ENCODE data around the gene PRR19.
"Not testable (repeated sequence)": the region's sequence is repeated elsewhere in the genome, so short reads cannot be mapped to it uniquely, and the experiment has no call there.

The PRR19 gene

DNA sequence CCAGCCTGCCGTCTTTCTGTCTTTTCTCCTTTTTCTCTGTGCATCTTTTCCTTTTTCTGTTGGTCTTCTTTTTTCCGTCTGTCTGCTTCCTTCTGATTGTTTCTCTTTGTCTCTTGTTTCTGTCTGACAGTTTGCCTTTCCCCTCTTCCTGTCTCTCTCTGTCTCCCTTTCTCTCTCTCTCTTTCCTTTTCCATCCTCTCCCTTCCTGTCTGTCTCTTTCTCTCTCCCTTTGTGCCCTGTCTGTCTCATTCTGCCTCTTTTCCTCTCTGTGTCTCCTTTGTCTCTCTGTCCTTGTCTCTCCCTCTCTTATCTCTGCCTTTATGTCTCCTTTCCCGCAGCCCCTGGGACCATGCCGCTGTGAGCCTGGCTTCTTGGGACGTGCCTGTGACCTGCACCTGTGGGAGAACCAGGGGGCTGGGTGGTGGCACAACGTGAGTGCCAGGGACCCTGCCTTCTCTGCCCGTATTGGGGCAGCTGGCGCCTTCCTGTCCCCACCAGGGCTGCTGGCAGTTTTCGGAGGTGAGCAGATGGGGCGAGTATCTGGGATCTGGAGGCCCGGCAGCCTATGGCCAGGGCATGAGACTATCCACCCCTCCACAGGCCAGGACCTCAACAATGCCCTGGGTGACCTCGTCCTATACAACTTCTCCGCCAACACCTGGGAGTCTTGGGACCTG, 32.9 kb downstream of the PRR19 start:
- Histone ChIP-seq H3K27ac (no peak overlapping the region), H3K4me3 (no peak overlapping the region)

DNA sequence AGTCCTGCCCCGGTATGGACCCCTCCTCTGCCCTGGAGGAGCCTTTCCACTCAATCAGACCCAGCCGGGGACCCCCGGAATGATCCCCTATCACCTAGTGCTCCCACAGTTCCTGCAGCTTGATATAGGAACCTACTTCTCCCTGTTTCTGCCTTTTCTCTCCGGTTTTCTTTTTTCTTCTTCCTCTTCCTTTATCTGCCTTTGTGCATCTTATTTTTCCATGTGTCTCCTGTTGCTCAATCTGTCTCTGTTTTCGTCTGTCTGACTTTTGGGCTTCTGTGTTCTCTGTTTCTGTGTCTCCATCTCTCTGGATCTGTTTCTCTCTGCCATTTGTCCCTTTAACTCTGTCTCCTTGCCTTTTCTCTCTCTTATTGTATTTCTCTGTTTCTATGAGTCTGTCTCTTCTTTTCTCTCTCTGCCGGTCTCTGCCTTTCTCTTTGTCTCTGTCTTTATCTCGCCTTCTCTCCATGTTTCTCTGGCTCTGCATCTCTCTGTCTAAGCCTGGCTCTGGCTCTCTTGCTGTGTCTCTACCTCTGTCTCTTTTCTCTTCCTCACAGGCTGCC, 33.5 kb downstream of the PRR19 start:
- H3K4me3 ChIP-seq, result no peak overlapping the region
- no peak overlapping the region for H3K27ac ChIP-seq

DNA sequence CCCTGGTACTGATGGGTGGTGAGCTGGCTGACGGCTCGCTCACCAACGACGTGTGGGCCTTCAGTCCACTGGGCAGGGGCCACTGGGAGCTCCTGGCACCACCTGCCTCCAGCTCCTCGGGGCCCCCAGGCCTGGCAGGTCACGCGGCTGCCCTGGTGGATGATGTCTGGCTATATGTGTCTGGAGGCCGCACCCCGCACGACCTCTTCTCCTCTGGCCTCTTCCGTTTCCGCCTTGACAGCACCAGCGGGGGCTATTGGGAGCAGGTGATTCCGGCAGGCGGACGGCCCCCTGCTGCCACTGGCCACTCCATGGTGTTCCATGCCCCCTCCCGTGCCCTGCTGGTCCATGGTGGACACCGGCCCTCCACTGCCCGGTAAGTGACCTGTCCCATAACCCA, 34.0 kb downstream of the PRR19 start:
- H3K27ac ChIP-seq, result no peak overlapping the region
- no peak overlapping the region for H3K4me3 ChIP-seq

DNA sequence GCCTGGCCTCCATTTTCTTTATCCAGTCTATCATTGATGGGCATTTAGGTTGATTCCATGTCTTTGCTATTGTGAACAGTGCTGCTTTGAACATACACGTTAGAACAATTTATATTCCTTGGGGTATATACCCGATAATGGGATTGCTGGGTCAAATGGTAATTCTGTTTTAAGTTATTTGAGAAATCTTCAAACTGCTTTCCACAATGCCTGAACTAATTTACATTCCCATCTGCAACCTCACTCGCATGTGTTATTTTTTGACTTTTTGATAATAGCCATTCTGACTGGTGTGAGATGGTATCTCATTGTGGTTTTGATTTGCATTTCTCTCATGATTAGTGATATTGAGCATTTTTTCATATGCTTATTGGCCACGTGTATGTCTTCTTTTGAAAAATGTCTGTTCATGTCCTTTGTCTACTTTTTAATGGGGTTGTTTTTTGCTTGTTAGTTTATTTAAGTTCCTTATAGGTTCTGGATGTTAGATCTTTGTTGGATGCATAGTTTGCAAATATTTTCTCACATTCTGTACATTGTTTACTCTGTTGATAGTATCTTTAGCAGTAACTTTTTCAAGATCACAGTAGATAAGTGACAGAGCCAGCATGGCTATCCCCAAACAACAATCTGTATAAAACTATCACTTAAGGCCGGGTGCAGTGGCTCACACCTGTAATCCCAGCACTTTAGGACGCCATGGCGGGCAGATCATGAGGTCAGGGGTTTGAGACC, 37.4 kb downstream of the PRR19 start:
- not testable (repeated sequence) for H3K4me3 ChIP-seq, H3K27ac ChIP-seq

DNA sequence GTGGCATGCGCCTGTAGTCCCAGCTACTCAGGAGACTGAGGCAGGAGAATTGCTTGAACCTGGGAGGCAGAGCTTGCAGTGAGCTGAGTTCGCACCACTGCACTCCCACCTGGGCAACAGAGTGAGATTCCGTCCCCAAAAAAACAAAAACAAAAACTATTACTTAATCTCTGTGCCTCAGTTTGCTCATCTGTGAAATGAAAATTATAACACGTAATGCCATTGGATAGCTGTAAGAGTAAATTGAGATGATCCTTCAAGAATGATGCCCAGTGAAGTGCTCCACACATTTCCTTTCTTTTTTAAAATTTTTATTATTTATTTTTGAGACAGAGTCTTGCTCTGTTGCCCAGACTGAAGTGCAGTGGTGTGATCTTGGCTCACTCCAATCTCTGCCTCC, 38.0 kb downstream of the PRR19 start:
- not testable (repeated sequence) for H3K4me3 ChIP-seq, H3K27ac ChIP-seq

DNA sequence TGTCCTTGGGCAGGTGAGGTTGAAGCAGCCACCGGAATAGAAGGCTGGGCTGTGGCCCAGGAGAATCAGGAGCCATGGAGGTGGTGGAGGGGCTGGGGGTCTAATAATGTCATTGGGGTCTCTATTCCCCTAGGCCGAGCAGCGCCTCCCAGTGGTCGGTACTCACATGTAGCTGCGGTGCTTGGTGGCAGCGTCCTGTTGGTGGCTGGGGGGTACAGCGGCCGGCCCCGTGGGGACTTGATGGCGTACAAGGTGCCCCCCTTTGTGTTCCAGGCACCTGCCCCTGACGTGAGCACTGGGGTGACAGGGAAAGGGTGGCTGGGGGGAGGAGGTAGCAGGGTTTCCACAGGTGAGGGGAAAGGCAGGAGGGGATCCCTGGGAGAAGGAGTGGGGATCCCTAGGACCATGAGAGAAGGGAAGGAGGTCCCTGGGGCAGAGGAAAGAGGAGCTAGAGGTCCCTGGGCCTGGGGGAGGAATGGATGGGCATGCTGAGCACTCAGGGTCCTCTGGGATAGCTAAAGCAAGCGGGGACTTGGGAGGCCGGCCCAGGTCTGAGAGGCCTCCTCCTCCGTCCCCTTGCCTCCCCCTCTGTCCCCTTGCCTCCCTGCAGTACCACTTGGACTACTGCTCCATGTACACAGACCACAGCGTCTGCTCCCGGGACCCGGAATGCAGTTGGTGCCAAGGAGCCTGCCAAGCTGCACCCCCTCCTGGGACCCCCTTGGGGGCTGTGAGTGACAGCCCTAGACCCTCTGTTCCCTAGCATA, 41.6 kb downstream of the PRR19 start:
- H3K4me3 ChIP-seq, result no peak overlapping the region
- H3K27ac ChIP-seq, result no peak overlapping the region

DNA sequence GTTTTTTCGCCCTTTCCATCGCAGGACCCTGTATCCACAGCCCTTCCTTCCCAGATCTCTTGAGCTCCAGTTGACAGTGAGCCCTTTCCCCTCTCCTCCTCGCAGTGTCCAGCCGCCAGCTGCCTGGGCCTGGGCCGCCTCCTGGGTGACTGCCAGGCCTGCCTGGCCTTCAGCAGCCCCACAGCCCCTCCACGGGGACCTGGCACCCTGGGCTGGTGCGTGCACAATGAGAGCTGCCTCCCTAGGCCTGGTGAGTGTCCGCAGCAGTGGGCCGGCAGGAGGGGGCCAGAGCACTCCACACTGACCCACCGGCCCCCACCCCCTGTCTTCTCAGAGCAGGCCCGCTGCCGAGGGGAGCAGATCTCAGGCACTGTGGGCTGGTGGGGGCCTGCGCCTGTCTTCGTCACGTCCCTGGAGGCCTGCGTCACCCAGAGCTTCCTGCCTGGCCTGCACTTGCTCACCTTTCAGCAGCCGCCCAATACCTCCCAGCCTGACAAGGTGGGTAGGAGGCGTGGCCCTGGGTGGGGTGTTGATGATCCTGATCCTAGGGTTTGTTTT, 42.5 kb downstream of the PRR19 start:
- no peak overlapping the region for H3K4me3 ChIP-seq
- H3K27ac ChIP-seq, result no peak overlapping the region

DNA sequence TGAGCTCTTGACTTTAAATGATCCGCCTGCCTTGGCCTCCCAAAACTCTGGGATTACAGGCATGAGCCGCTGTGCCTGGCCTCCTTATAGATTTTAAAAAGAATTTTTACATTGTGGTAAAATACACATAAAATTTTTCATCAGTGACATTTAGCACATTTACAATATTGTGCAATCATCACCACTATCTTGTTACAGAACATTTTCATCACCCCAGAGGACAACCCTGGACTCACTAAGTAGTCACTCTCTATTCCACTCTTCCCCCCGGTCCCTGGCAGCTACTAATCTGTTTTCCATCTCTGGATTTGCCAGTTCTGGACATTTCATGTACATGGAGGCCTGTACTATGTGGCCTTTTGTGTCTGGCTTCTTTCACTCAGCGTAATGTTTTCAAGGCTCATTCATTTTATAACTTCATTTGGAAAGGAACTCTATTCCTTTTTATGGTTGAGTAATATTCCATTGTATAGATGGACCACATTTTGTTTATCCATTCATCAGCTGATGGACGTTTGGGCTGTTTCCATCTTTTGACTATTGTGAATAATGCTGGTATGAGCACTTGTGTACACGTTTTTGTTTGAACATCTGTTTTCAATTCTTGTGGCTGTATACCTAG, 43.4 kb downstream of the PRR19 start:
- H3K4me3 ChIP-seq, result no peak overlapping the region
- no peak overlapping the region for H3K27ac ChIP-seq

DNA sequence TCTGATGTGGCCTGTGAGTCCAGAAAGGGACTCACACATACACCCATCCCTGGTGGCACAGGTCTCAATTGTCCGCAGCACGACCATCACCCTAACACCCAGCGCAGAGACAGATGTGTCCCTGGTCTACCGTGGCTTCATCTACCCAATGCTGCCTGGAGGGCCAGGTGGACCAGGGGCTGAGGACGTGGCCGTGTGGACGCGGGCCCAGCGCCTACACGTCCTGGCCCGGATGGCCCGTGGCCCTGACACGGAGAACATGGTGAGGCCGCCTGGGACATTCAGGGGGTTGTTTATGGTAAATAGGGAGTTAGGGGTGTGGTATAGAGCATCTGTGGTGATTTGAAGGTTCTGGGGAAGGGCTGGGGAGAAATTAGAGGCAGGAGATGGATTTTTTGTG, 46.3 kb downstream of the PRR19 start:
- Histone ChIP-seq H3K4me3 (no peak overlapping the region), H3K27ac (no peak overlapping the region)

DNA sequence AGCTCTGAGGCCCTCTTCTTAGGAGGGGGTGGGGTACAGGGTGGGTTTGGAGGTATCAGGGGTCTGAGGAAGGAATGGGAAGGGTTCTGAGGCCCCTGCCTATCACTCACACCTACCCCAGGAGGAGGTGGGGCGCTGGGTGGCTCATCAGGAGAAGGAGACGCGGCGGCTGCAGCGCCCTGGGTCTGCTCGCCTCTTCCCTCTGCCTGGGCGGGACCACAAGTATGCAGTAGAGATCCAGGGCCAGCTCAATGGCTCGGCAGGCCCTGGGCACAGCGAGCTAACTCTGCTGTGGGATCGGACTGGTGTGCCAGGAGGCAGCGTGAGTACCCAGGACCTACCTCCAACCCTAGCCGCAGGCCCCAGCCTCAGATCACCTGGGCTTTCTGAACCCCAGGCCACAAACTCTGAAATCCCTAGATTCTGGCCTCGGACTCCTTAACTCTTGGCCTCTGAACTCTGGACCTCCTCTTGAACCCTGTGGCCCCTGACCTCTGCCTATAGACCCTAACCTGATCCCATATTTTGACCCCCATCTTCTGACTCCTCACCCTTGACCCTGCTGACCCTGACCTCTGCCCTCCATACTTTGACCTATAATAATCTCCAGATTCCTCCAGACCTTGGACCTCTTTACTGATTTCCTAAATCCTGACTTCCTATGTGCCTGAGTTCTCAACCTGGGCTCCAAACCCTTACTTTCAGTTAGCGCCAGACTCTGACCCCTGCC, 47.6 kb downstream of the PRR19 start:
- no peak overlapping the region for H3K27ac ChIP-seq
- H3K4me3 ChIP-seq, result no peak overlapping the region

DNA sequence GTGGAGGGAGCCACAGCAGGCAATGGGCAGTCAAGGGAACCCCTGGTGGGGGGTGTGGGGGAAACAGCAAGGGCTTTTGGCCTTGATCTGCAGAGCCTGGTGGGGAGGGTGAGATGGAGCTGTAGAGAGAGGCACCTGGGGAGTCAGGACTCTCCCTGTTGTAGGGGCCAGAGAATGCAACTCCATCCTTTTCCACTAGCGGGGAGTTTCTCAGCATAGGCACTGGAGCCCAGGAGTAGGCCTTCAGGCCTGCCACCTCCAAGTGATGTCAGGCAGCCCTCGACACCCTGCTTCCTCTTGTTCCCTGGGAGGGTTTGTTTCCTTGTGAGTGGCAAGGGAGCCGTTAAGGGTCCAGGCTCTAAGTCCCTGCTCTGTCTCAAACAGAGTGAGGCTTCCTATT, 48.5 kb downstream of the PRR19 start:
- Histone ChIP-seq H3K27ac (no peak overlapping the region), H3K4me3 (no peak overlapping the region)

DNA sequence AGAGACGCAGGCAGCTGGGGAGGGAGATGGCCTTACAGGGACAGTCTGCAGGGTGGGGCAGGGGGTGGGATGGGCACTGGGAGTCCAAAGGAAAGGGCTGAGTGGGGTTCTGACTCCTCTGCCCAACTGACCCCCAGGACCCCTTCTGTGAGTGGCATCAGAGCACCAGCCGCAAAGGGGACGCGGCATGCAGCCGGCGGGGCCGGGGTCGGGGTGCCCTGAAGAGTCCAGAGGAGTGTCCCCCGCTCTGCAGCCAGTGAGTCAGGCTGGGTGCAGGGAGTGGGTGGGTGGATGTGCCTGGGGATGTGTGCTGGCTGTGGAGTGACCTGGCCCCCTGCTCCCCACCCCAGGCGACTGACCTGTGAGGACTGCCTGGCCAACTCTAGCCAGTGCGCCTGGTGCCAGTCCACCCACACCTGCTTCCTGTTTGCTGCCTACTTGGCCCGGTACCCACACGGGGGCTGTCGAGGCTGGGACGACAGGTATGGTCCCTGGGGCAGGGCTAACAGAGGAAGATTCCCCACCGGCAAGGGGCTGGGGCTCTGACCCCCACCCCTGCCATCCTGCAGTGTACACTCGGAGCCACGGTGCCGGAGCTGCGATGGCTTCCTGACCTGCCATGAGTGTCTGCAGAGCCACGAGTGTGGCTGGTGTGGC, 49.3 kb downstream of the PRR19 start:
- Histone ChIP-seq H3K4me3 (no peak overlapping the region), H3K27ac (no peak overlapping the region)

DNA sequence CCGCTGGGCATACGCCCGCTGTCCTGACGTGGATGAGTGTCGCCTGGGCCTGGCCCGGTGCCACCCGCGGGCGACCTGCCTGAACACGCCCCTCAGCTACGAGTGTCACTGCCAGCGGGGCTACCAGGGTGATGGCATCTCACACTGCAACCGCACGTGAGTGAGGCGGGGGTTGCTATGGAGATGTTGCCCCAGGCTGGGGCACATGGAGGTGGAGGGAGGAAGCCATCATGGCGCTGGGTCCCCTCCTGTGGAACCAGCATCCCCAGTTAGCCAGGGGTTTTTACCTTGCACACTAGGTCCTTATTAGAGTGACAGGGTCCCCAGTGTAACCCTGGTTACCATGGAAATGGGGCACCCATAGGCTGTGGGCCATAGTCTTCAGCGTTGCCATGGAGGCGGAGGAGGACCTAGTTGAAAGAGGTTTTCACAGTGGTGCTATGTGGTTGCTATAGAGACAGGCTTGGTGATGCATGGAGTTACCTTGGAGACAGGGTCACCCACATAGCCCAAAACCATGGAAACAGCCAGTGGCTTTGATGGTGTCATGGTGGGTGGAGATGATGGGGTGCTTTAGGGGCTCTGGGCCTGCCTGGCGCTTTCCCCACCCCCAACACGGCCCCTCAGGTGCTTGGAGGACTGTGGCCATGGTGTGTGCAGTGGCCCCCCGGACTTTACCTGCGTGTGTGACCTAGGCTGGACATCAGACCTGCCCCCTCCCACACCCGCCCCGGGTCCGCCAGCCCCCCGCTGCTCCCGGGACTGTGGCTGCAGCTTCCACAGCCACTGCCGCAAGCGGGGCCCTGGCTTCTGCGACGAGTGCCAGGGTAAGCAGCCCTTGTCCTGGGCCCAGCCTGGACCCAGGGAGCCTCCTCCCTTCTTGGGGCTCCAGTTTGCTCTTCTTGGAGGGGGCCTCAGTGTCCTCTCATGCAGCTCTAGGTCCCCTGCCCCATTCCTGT, 50.6 kb downstream of the PRR19 start:
- Histone ChIP-seq H3K4me3 (no peak overlapping the region), H3K27ac (no peak overlapping the region)

DNA sequence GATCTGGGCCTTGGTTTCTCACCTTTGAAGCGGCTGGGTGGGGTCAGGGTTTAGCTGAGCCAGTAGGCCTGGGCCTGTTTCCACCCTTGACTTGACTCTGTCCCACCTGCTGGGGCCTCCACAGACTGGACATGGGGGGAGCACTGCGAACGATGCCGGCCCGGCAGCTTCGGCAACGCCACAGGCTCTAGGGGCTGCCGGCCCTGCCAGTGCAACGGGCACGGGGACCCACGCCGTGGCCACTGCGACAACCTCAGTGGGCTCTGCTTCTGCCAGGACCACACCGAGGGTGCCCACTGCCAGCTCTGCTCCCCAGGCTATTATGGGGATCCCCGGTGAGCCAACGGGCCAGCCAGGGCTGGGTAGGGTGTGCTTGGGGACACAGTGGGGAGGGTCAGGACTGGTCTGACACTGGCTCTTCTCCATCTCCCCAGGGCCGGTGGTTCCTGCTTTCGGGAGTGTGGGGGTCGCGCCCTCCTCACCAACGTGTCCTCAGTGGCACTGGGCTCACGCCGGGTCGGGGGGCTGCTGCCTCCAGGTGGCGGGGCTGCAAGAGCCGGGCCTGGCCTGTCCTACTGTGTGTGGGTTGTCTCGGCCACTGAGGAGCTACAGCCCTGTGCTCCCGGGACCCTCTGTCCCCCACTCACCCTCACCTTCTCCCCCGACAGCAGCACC, 51.5 kb downstream of the PRR19 start:
- no peak overlapping the region for H3K4me3 ChIP-seq
- H3K27ac ChIP-seq, result no peak overlapping the region

DNA sequence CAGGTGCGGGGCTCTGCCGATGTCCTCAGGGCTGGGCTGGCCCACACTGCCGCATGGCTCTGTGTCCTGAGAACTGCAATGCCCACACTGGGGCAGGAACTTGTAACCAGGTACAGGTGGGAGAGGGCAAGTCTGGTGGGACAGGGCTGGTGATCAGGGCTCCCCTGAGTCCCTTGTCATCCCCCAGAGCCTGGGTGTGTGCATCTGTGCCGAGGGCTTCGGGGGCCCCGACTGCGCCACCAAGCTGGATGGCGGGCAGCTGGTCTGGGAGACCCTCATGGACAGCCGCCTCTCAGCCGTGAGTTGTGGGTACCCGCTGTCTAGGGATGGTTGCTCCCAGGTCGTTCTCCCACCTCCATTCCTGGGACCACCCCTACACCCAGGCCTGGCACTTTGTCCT, 54.0 kb downstream of the PRR19 start:
- no peak overlapping the region for H3K27ac ChIP-seq
- H3K4me3 ChIP-seq, result no peak overlapping the region

DNA sequence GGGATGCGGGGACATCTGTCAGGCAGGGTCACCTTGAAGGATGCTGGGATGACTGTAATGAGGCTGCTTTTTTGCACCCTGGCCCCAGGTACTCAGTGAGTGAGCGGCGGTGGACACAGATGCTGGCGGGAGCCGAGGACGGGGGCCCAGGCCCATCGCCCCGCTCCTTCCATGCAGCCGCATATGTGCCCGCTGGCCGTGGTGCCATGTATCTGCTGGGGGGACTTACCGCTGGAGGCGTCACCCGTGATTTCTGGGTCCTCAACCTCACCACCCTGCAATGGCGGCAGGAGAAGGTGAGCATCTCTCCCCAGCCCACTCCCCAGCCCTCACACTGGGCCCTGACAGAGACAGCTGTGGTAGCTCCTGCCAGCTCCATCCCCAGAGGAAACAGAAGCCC, 54.8 kb downstream of the PRR19 start:
- Histone ChIP-seq H3K27ac (no peak overlapping the region), H3K4me3 (no peak overlapping the region)

DNA sequence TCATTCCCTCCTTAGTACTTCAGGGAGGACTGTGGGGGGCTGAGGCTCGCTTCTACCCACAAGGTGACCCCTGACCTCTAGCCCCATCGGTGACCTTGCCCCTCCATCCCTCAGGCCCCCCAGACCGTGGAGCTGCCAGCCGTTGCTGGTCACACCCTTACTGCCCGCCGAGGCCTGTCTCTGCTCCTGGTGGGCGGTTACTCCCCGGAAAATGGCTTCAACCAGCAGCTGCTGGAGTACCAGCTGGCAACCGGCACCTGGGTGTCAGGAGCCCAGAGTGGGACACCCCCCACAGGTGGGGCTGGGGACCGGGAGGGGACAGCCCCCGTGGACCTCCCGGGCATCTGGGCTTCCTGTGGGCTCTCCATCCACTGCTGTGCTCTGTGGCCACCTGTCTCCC, 55.4 kb downstream of the PRR19 start:
- H3K27ac ChIP-seq, result no peak overlapping the region
- no peak overlapping the region for H3K4me3 ChIP-seq

All from skin epidermis (tissue), 12 donors.